GM19043 (cell line): ENCODE data around the gene SELENOS.
"Not testable (repeated sequence)": the region's sequence is repeated elsewhere in the genome, so short reads cannot be mapped to it uniquely, and the experiment has no call there.

ENCODE experiments used
- ATAC-seq: cut with Tn5 transposase; IDR thresholded peaks from one replicate; pipeline ENCODE4 v1.9.1; 2021; ENCODE audit warnings: low read depth; ENCODE audit not compliant: unreplicated experiment

SELENOS gene

GRCh38 chr15:101310161-101310480, 32.8 kb upstream of the SELENOS start:
- ATAC-seq, result no peak

GRCh38 chr15:101309436-101310160, 32.3 kb upstream of the SELENOS start:
- no peak for ATAC-seq

GRCh38 chr15:101308604-101309435, 31.5 kb upstream of the SELENOS start:
- no peak for ATAC-seq

GRCh38 chr15:101307897-101308603, 30.8 kb upstream of the SELENOS start:
- no peak for ATAC-seq

- ATAC-seq, result no peak
Measured at GRCh38 chr15:101307048-101307896, 30.0 kb upstream of the SELENOS start.

GRCh38 chr15:101306341-101307047, 29.2 kb upstream of the SELENOS start:
- no peak for ATAC-seq

GRCh38 chr15:101305820-101306255, 28.6 kb upstream of the SELENOS start:
- ATAC-seq, result no peak

- ATAC-seq, result no peak
Measured at GRCh38 chr15:101303408-101303807, 26.1 kb upstream of the SELENOS start.

GRCh38 chr15:101296418-101297405, 19.4 kb upstream of the SELENOS start:
- no peak for ATAC-seq

- ATAC-seq, result no peak
Measured at GRCh38 chr15:101295607-101296161, 18.4 kb upstream of the SELENOS start.

GRCh38 chr15:101294731-101295606, 17.7 kb upstream of the SELENOS start, which contains the start of gene SNRPA1:
SNRPA1 (minus strand) TSS chr15:101295248; CDS start chr15:101295178, 70 bp downstream.
- peak; percentile 67 for ATAC-seq

GRCh38 chr15:101293122-101293521, 15.8 kb upstream of the SELENOS start:
- ATAC-seq, result no peak

- no peak for ATAC-seq
Measured at GRCh38 chr15:101288905-101289513, 11.7 kb upstream of the SELENOS start.

GRCh38 chr15:101287342-101287741, 10.1 kb upstream of the SELENOS start:
- not testable (repeated sequence) for ATAC-seq

GRCh38 chr15:101286471-101287114, 9.3 kb upstream of the SELENOS start:
- ATAC-seq, result no peak

GRCh38 chr15:101283931-101284330, 6.6 kb upstream of the SELENOS start:
- no peak for ATAC-seq
